Smooth muscle cell of trachea (primary cell): Measurements from ENCODE around the gene SAMD13. TPM values are rescaled to one million over a fixed set of nuclear protein-coding genes. Genes with fewer than 3 reads are reported as not detected.

Experiments used
- total RNA-seq: library from RNA; depleted of rRNA; stranded (reverse); fragments of >200 nt; gene quantifications from 2 replicates; pipeline ENCODE4 v1.2.1, GENCODE V29; 2014

SAMD13 gene, protein sequence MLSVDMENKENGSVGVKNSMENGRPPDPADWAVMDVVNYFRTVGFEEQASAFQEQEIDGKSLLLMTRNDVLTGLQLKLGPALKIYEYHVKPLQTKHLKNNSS
- total RNA-seq = 1.2 and 3.1 TPM in 2 replicates

DNA sequence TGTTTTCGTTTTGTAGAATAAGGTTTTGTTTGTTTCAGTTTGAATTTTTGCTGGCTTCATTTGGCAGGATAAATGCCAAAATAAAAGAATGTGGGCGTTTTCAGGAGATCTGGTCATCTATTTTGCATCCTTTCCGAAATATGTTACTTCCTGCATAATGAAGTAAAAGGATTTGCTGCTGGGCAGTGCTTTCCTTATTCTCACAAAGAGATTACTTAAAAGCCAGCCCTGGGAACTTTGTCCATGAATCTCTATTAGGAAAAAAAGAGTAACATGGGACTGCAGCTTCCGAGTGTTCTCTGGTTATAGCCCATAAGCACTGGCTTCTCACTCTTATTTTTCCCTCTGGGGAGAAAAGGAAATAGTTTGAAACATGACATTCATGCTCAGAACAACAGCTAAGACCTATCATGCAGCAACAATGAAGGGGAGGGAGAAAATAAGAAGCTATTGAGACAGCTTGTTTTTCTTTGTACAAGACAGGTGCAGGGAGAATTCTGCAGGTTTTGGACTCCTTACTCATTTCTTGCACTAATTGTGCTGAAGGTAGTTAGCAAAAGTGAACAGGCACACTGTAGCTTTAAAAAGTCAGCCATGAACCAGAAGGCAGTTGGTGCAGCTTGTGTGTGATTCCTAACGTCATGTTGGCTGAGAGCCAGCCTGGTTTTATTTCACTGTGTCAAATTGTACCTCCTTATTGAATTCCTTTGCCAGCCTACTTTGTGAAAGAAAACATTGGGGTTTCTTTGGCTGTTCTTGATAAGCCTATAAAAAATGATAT, at the start of gene SAMD13:
TSS of gene SAMD13 (plus strand) at position 705 of the 781 bp plus-strand sequence. CDS start 1,527 bp downstream, outside the sequence.

DNA sequence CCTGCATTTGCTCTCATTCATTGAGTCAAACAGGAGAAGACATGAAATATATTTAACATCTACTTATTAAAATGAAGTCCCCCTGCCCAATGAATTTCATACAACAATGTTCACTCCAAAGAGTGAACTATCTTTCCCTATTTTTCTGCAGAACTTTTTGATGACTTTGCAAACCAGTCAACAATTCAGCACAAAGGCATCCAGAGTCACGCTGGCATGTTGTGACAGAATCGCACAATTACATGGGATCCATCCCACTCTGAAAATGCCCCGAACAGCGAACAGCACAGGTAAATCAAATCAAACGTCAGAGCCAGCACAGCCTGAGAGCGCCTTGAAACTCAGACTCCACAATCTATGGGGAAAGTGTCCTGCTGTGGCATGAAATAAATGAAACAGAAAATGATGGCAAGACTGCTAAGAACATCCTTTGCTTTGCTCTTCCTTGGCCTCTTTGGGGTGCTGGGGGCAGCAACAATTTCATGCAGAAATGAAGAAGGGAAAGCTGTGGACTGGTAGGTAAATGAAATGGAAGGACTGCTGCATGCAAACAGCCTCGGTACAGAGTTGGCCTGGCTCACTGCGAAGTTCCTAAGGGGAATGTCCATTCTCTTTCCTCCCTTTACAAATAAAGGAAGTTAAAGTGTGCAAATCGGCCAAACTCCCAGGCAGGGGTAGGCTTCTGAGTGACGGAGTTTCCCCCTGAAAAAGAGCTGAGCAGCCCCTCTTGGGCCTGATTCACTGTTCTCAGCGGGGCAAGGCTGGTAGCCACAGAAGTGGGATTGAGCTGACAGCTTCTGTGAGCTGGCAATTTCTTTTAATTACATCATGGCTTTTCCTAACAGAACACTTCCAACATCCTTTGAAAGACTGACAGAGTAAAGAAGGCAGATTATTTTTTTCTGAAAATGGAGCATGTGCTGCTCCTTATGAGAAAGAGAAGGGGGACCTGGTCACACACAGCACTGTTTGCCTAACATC, 97.0 kb downstream of the SAMD13 start, which contains the start of gene DNASE2B:
TSS of gene DNASE2B (plus strand) at position 310 of the 981 bp plus-strand sequence. CDS start at position 391, 81 bp downstream.

Other genes starting within 250 kb of the SAMD13 start
- gene PRKACB, start 157.4 kb upstream of the SAMD13 start, total RNA-seq = 22.0 and 40.1 TPM in 2 replicates
- not detected in 2 replicates for gene DNASE2B, start 96.8 kb downstream of the SAMD13 start, total RNA-seq
- gene RPF1, start 177.6 kb downstream of the SAMD13 start, total RNA-seq = 23.5 and 38.7 TPM in 2 replicates
- gene SPATA1, start 204.7 kb downstream of the SAMD13 start, total RNA-seq = 0.44 and 1.3 TPM in 2 replicates
- gene GNG5, start 204.9 kb downstream of the SAMD13 start, total RNA-seq = 14.7 and 19.6 TPM in 2 replicates